Measurements from ENCODE around the gene GRIPAP1. TPM values are rescaled to one million over a fixed set of nuclear protein-coding genes. Genes with fewer than 3 reads are reported as not detected.

Gene GRIPAP1
- total RNA-seq, 4 donors from 2014 or later: 26.8 to 67.7 (median 35.2) TPM

GRCh38 chrX:48957477-48957826 lies 44.6 kb downstream of the GRIPAP1 start, which contains the start of gene OTUD5:
Gene OTUD5, minus strand, starts transcription at chrX:48957607. Its CDS starts 37 bp downstream, at chrX:48957570.
- Histone ChIP-seq H3K9me3 (no peaks in the 10 kb centered on the region), H3K27ac (peak within 1 kb of the TSS; percentile 97), H3K4me1 (peaks cover 39% of the 10 kb centered on the region), H3K27me3 (no peaks in the 10 kb centered on the region), H3K36me3 (no peaks in the 10 kb centered on the region), H3K4me3 (peak within 1 kb of the TSS; percentile 68)
- no peak for TF ChIP-seq CTCF (IDR thresholded peaks at IDR 0.05)
- no peak for TF ChIP-seq POLR2AphosphoS5 (IDR thresholded peaks at IDR 0.05)
- TF ChIP-seq POLR2A (IDR thresholded peaks at IDR 0.05): no peak
- TF ChIP-seq EP300 (IDR thresholded peaks at IDR 0.05): no peak
- peak in 1 of 2 donors; percentile 78 for DNase-seq (ENCODE audit: low spot score in 2 of 2)
- WGBS: 36% methylated on average over 53 of the region's 53 CpGs

- no peaks in the 10 kb centered on the region for H3K36me3 ChIP-seq
- TF ChIP-seq POLR2AphosphoS5 (IDR thresholded peaks at IDR 0.05) (no peak), EP300 (IDR thresholded peaks at IDR 0.05) (no peak), CTCF (IDR thresholded peaks at IDR 0.05) (no peak), POLR2A (IDR thresholded peaks at IDR 0.05) (no peak)
- WGBS: 47% methylated on average over 34 of the region's 61 CpGs
- DNase-seq (ENCODE audit: low spot score in 2 of 2): peak in 1 of 2 donors; percentile 74
- H3K27ac ChIP-seq: peak overlapping the region; percentile 97
- H3K27me3 ChIP-seq: no peaks in the 10 kb centered on the region
- H3K4me1 ChIP-seq: peaks cover 43% of the 10 kb centered on the region
- no peaks in the 10 kb centered on the region for H3K9me3 ChIP-seq
- peak overlapping the region; percentile 68 for H3K4me3 ChIP-seq
These were observed 45.2 kb downstream of the GRIPAP1 start for GRCh38 chrX:48956728-48957414.

- peaks cover 2% of the 10 kb centered on the region for H3K36me3 ChIP-seq
- no peak overlapping the region for H3K27ac ChIP-seq
- H3K9me3 ChIP-seq: no peaks in the 10 kb centered on the region
- DNase-seq (ENCODE audit: low spot score in 2 of 2): no peak
- WGBS: 86% methylated on average over 1 of the region's 1 CpG
- no peak for TF ChIP-seq CTCF (IDR thresholded peaks at IDR 0.05)
- no peak for TF ChIP-seq POLR2AphosphoS5 (IDR thresholded peaks at IDR 0.05)
- TF ChIP-seq EP300 (IDR thresholded peaks at IDR 0.05): no peak
- no peak for TF ChIP-seq POLR2A (IDR thresholded peaks at IDR 0.05)
- H3K4me1 ChIP-seq: peaks cover 22% of the 10 kb centered on the region
- no peak overlapping the region for H3K4me3 ChIP-seq
- no peaks in the 10 kb centered on the region for H3K27me3 ChIP-seq
These were observed 53.5 kb downstream of the GRIPAP1 start for GRCh38 chrX:48948589-48948988.

- no peaks in the 10 kb centered on the region for H3K9me3 ChIP-seq
- no peak for DNase-seq (ENCODE audit: low spot score in 2 of 2)
- peaks cover 7% of the 10 kb centered on the region for H3K4me1 ChIP-seq
- H3K27me3 ChIP-seq: no peaks in the 10 kb centered on the region
- 50% methylated on average over 8 of the region's 8 CpGs for WGBS
- H3K4me3 ChIP-seq: no peak overlapping the region
- no peak overlapping the region for H3K27ac ChIP-seq
- TF ChIP-seq CTCF (IDR thresholded peaks at IDR 0.05) (peak in 1 of 2 donors; percentile 61), POLR2AphosphoS5 (IDR thresholded peaks at IDR 0.05) (no peak), EP300 (IDR thresholded peaks at IDR 0.05) (no peak)
- peaks cover 3% of the 10 kb centered on the region for H3K36me3 ChIP-seq
These were observed 56.3 kb downstream of the GRIPAP1 start for GRCh38 chrX:48945517-48946348.

GRCh38 chrX:48942895-48943294 lies 59.2 kb downstream of the GRIPAP1 start:
- no peak overlapping the region for H3K4me3 ChIP-seq
- WGBS: 65% methylated on average over 2 of the region's 2 CpGs
- no peaks in the 10 kb centered on the region for H3K9me3 ChIP-seq
- peaks cover 7% of the 10 kb centered on the region for H3K4me1 ChIP-seq
- TF ChIP-seq POLR2AphosphoS5 (IDR thresholded peaks at IDR 0.05) (no peak), CTCF (IDR thresholded peaks at IDR 0.05) (no peak), POLR2A (IDR thresholded peaks at IDR 0.05) (no peak), EP300 (IDR thresholded peaks at IDR 0.05) (no peak)
- no peak for DNase-seq (ENCODE audit: low spot score in 2 of 2)
- H3K27me3 ChIP-seq: no peaks in the 10 kb centered on the region
- no peak overlapping the region for H3K27ac ChIP-seq
- peaks cover 3% of the 10 kb centered on the region for H3K36me3 ChIP-seq
